ENCODE measurements around the gene KIF21B.
"Not testable (repeated sequence)": the region's sequence is repeated elsewhere in the genome, so short reads cannot be mapped to it uniquely, and the experiment has no call there.

Gene KIF21B

DNA sequence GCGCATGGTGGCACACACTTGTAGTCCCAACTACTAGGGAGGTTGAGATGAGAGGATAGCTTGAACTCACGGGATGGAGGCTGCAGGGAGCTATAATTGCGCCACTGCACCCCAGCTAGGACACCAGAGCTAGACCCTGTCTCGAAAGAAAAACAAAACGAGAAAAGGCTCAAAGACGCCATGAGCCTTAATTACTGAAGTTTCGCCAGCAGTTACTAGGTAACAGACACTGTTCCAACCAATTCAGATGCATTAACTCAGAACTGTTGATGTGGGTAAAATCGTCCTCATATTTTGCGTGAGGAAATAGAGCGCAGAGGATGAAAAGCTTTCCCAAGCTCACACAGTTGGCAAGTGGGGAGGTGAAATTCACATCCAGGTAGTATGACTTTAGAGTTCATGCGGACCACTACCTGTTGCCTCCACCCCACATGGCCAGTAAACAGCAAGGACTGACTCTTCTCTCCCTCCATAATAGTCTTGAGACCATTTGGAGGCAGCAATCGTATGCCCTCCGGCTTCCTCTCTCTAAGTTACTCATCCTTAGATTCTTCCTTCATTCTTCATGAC is 88.8 kb downstream of the KIF21B start:
- DNase-seq: no peak

DNA sequence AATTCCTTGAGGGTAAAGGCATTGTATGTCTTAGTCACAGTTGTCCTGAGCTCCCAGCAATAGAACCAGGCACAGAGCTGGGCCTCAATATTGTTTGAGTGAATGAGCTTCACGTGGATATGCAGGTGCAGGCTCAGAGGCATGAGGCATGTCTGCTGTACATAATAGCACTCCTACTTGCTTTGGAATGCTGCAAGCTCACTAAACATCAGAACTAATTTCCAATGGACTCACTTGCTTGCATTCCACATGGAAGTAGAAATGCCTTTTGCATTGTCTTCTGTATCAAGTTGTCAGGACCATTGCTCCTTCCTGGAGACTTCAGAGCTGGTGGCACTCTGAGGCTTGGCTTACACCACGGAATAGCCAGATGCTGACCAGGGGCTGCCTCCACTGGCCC is 91.7 kb downstream of the KIF21B start:
- no peak for DNase-seq

DNA sequence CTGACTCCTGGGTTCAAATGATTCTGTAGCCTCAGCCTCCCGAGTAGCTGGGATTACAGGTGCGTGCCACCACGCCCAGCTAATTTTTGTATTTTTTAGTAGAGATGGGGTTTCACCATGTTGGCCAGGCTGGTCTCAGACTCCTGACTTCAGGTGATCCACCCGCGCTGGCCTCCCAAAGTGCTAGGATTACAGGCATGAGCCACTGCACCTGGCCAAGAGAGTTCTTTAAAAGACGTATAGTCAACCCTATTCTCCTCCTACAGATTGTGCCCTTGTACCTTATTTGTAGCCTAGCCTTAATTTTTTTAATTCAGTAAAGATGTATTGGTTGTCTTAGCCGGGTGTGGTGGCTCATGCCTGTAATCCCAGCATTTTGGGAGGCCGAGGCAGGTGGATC is 93.2 kb downstream of the KIF21B start:
- DNase-seq: not testable (repeated sequence)

DNA sequence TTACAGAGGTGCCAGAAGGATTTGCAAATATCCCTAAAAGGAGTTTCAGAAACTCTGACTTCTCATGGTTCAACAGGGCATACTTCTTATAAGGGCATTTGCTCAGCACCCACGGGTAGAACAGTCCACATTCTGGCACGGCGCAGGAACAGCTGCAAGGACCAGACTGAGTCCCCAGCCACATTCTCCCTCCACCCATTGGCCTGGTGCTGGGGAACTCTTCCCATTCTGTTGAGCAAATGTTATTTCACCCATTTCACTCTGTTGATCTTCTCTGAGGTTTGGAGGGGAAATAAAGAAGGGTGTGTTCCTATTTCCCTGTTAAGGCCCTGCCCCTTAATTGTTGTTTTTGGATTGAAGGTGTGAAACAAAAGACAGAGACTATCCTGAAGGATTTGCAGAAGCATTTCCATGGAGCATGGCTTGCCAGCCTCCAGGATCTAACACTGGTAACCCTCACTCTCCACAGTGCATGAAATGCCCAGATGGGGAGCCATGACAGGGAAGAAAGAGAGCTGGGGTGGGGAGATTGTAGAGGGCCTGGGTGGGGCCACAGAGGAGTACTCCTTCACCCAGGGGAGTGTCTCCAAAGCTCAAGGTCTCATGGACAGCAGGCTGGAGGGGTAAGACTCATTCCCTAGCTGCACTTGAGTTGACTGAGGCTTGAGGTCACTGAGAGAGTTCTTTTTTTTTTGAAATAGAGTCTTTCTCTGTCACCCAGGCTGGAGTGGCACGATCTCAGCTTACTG is 93.8 kb downstream of the KIF21B start:
- no peak for DNase-seq

DNA sequence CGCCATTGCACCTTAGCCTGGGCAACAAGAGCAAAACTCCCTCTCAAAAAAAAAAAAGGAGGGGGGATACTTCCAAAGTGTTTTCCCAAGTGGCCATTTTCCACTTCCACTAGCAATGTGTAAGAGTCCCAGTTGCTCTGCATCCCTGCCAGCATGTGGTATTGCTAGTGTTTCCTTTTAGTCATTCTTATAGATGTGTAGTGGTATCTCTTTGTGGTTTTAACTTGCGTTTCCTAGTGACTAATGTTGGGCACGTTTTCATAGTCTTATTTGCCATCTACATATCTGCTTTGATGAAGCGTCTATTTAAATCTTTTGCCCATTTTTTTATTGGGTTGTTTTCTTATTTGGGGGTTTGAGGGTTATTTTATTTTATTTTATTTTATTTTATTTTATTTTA is 97.7 kb downstream of the KIF21B start:
- DNase-seq: no peak

DNA sequence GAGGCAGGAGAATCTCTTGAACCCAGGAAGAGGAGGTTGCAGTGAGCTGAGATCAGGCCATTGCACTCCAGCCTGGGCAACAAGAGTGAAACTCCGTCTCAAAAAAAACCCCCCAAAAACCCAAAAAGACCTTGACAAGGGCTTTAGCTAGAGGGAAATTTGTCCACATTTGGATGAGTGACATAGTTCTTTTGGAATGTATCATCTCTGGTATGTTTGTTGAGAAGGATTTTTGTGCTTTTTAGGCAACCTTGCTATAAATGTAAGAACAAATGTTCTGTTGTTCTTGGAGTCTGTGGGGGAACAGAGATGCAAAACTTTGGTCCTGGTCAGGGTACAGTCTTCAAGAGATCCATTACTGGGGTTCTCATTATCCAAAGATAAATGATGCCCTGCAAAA is 99.9 kb downstream of the KIF21B start:
- no peak for DNase-seq

DNA sequence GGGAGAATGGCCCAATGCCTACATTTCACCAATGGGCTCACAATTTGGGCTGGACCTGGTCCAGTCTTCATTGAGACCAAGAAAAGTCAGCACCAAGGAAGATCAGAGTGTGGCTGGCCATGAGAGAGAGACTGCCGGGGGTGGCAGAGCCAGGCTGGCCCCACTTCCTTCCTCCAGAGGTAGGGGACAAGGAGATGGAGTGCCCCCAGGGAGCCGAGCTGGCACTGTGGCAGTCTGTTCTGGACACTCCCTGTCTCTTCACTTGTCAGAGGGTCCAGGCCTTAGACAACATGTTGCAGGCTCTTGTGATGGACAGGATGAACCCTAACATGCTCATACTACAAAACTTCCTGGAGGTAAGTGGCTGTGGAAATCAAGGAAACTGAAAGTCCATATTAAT is 101.1 kb downstream of the KIF21B start:
- DNase-seq: no peak

DNA sequence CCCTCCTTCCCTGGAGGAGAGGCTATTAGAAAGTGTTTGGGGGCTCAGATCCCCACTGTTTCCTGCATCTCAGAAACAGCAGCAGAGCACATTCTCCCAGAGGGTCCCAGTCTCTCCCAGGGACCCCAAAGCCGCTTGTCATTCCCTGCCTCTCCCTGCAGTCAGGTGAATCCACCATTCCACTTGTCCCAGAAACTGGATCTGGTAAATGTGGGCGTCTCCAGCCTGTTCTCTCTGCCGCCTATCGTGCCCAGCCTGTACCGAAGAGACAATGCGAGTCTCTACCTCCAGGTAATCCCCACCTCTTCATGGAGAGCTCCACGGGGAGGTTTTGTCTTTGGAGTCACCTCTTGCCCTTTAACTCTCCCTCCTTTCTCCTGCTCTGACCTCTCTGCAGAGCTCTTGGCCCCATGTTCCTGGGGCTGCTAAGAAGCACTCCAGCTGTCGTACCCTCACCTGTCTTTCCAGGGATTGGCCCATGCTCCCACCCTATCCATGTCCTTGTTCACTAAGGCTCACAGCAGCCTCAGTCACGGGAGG is 101.9 kb downstream of the KIF21B start:
- DNase-seq: no peak
